Measurements from ENCODE around the gene MAP2K5.

GRCh38 chr15:67741308-67741707 is 198.8 kb downstream of the MAP2K5 start:
- TF ChIP-seq, protein P1, sequence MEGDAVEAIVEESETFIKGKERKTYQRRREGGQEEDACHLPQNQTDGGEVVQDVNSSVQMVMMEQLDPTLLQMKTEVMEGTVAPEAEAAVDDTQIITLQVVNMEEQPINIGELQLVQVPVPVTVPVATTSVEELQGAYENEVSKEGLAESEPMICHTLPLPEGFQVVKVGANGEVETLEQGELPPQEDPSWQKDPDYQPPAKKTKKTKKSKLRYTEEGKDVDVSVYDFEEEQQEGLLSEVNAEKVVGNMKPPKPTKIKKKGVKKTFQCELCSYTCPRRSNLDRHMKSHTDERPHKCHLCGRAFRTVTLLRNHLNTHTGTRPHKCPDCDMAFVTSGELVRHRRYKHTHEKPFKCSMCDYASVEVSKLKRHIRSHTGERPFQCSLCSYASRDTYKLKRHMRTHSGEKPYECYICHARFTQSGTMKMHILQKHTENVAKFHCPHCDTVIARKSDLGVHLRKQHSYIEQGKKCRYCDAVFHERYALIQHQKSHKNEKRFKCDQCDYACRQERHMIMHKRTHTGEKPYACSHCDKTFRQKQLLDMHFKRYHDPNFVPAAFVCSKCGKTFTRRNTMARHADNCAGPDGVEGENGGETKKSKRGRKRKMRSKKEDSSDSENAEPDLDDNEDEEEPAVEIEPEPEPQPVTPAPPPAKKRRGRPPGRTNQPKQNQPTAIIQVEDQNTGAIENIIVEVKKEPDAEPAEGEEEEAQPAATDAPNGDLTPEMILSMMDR (IDR thresholded peaks at IDR 0.05), result no peak
- TF ChIP-seq POLR2A (IDR thresholded peaks at IDR 0.05), result no peak
